Inflammatory macrophage treated with lipopolysaccharide for 1 hour (primary cell): Measurements from ENCODE around the gene GFPT1.

Experiments used
- DNase-seq, 2 donors: peaks; one replicate each; pipeline ENCODE4 v3.0.0-alpha.2; 2020 to 2022

The GFPT1 gene

GRCh38 chr2:69287544-69287943 is 99.5 kb downstream of the GFPT1 start:
- no peak for DNase-seq

GRCh38 chr2:69285379-69285894 is 101.6 kb downstream of the GFPT1 start:
- no peak for DNase-seq

- no peak for DNase-seq
These were observed 106.1 kb downstream of the GFPT1 start for GRCh38 chr2:69280796-69281412.

GRCh38 chr2:69279931-69280681 is 106.9 kb downstream of the GFPT1 start:
- no peak for DNase-seq

GRCh38 chr2:69279211-69279610 is 107.8 kb downstream of the GFPT1 start:
- no peak for DNase-seq

- DNase-seq: no peak
These were observed 108.7 kb downstream of the GFPT1 start for GRCh38 chr2:69278366-69278765.

GRCh38 chr2:69275490-69275889 is 111.5 kb downstream of the GFPT1 start:
- DNase-seq: no peak

- peak; percentile 22 to 29 for DNase-seq
These were observed 114.1 kb downstream of the GFPT1 start for GRCh38 chr2:69272803-69273471.

- peak; percentile 61 to 69 for DNase-seq
These were observed 115.2 kb downstream of the GFPT1 start for GRCh38 chr2:69271831-69272257.
